Measurements from ENCODE around the gene CBX5. TPM values are rescaled to one million over a fixed set of nuclear protein-coding genes. Genes with fewer than 3 reads are reported as not detected.
A peak's percentile ranks its signal among the peaks of the same experiment; 100 is the strongest.

CBX5 gene
- total RNA-seq, 1 experiment from 2014 or later, result 109 TPM

GRCh38 chr12:54216797-54217661 is 62.9 kb downstream of the CBX5 start:
- DNase-seq (ENCODE audit: unreplicated experiment), result peak; percentile 89
- no TSS peak for BruUV-seq (replicated peaks)
- H3K27me3 Mint-ChIP-seq (ENCODE audit: insufficient read depth, unreplicated experiment), result no peaks in the 10 kb centered on the region
- POLR2A ChIA-PET, result interaction anchor here (1.2 to 2.0 kb wide), 2 partner anchors 63 to 144 kb away, joined by 4 to 12 read pairs; partner anchors contain the start of genes CBX5 and HNRNPA1
- H3K27ac Mint-ChIP-seq (ENCODE audit: low read depth, unreplicated experiment), result no peak overlapping the region
- peaks cover 7% of the 10 kb centered on the region for H3K36me3 Mint-ChIP-seq (ENCODE audit: insufficient read depth, unreplicated experiment)
- peak overlapping the region; percentile 50 for H3K4me3 Mint-ChIP-seq (ENCODE audit: unreplicated experiment)
- CTCF ChIA-PET, result interaction anchor here (0.5 to 4.7 kb wide), 28 partner anchors 11 to 579 kb away, joined by 3 to 42 read pairs (median 4); partner anchors contain the start of genes HOXC4, HOXC5, HOXC8 and NFE2
- TF ChIP-seq, protein P1, sequence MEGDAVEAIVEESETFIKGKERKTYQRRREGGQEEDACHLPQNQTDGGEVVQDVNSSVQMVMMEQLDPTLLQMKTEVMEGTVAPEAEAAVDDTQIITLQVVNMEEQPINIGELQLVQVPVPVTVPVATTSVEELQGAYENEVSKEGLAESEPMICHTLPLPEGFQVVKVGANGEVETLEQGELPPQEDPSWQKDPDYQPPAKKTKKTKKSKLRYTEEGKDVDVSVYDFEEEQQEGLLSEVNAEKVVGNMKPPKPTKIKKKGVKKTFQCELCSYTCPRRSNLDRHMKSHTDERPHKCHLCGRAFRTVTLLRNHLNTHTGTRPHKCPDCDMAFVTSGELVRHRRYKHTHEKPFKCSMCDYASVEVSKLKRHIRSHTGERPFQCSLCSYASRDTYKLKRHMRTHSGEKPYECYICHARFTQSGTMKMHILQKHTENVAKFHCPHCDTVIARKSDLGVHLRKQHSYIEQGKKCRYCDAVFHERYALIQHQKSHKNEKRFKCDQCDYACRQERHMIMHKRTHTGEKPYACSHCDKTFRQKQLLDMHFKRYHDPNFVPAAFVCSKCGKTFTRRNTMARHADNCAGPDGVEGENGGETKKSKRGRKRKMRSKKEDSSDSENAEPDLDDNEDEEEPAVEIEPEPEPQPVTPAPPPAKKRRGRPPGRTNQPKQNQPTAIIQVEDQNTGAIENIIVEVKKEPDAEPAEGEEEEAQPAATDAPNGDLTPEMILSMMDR (IDR thresholded peaks at IDR 0.05; ENCODE audit: unreplicated experiment), result peak; percentile 63
- no peaks in the 10 kb centered on the region for H3K9me3 Mint-ChIP-seq (ENCODE audit: unreplicated experiment)
- H3K4me1 Mint-ChIP-seq (ENCODE audit: insufficient read depth, unreplicated experiment), result peaks cover 18% of the 10 kb centered on the region
- intact Hi-C loops (cut with micrococcal nuclease), result no loop called here

DNA sequence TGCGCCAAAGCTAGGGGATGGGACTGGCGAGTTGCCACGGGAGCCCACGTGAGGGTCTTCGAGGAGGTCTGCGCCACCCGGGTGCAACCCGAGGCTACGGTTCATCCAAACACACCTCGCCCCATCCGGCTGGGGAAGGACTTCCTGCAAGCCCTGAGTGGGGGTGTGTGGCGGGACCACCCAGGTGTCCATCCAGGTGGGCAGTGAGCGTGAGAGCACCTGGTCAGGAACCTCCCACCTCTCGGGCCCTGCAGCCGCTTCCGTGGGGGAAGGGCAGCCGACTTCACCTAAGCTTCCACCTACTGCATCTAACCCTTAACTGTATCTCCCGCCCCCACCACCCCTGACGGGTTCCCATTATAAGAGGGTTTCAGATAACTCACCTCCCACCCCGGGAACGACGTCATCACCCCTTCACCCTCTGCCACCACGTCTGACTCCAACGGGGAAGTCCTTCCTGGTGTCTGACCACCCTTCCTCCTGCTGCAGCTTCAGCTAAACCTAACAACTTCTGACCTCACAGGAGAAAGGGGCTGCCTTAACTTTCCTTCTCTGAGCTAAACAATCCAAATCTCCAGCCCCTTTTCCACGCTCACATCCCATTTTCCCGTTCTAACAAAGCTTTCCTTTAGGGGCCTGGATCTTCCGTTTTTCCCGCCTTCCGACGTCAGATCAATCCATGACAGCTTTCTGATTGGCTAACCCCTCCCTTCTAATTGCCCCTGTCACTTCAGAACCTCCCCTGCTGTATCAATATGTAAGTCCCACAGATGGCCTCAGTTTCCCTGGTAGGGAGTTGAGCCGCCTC is 63.7 kb downstream of the CBX5 start:
- intact Hi-C loops (cut with micrococcal nuclease), result no loop called here
- Mint-ChIP-seq H3K36me3 (ENCODE audit: insufficient read depth, unreplicated experiment) (peaks cover 7% of the 10 kb centered on the region), H3K27me3 (ENCODE audit: insufficient read depth, unreplicated experiment) (no peaks in the 10 kb centered on the region), H3K4me3 (ENCODE audit: unreplicated experiment) (peak overlapping the region; percentile 50), H3K9me3 (ENCODE audit: unreplicated experiment) (no peaks in the 10 kb centered on the region), H3K27ac (ENCODE audit: low read depth, unreplicated experiment) (no peak overlapping the region), H3K4me1 (ENCODE audit: insufficient read depth, unreplicated experiment) (peaks cover 18% of the 10 kb centered on the region)
- CTCF ChIA-PET, result interaction anchor here (0.5 to 4.7 kb wide), 41 partner anchors 10 to 1788 kb away, joined by 3 to 42 read pairs (median 4); partner anchors contain the start of genes COPZ1, HOXC4, HOXC5 and HOXC8
- DNase-seq (ENCODE audit: unreplicated experiment), result no peak
- TF ChIP-seq, protein P1 (IDR thresholded peaks at IDR 0.05; ENCODE audit: unreplicated experiment), result no peak
- POLR2A ChIA-PET, result interaction anchor here (0.7 to 2.0 kb wide), 4 partner anchors 64 to 200 kb away, joined by 3 to 12 read pairs (median 4); partner anchors contain the start of genes CBX5, COPZ1 and HNRNPA1
- BruUV-seq (replicated peaks), result no TSS peak

DNA sequence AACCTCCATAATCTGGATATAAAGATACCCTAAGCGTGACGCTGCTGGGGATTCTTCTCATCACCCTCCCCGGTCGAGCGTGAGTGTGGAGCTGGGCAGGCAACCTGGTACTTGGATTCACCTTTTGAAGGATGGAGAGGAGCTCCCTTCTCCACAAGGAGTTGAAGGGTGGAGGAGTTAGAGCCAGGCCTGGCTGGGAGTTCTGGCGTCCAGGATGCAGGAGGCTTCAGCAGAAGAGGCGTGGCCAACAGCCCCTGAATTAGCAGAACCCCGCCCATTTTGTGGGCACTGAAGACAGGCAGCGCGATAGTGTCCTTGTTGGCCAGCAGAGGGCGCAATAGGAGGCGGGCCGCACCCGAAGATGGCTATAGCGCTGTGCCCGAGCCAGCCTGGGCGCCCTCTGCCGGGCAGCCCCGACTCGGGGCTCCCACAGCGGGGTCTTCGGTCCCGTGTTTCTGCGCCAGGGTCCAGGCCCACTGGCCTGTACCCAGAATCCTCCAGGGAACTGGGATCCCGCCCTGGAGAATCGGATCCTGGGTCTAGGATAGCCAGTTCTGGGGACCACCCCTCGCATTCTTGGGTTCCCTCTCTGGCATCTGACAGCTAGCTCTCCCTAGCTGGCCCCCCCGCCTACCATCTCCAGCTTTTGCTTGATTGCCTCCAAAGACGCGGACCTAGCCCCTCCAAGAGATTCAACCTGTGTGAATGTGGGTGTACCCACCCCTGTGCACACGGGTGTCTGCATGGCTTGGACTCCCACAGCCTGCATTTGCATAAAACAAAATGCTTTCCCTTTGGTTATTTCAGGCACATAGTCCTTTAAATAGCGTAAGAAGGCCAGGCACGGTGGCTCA is 65.1 kb downstream of the CBX5 start:
- H3K4me1 Mint-ChIP-seq (ENCODE audit: insufficient read depth, unreplicated experiment), result peaks cover 12% of the 10 kb centered on the region
- H3K4me3 Mint-ChIP-seq (ENCODE audit: unreplicated experiment), result peak overlapping the region; percentile 26
- no peaks in the 10 kb centered on the region for H3K27me3 Mint-ChIP-seq (ENCODE audit: insufficient read depth, unreplicated experiment)
- H3K36me3 Mint-ChIP-seq (ENCODE audit: insufficient read depth, unreplicated experiment), result peaks cover 7% of the 10 kb centered on the region
- BruUV-seq (replicated peaks), result no TSS peak
- POLR2A ChIA-PET, result interaction anchor here (1.0 to 1.3 kb wide), 2 partner anchors 25 to 153 kb away, joined by 3 read pairs; no protein-coding TSS in a partner anchor
- CTCF ChIA-PET, result interaction anchor here (0.6 to 4.7 kb wide), 52 partner anchors 8 to 1329 kb away, joined by 3 to 42 read pairs (median 4); partner anchors contain the start of genes COPZ1, HOXC5, HOXC6 and HOXC8
- intact Hi-C loops (cut with micrococcal nuclease), result no loop called here
- TF ChIP-seq, protein P1 (IDR thresholded peaks at IDR 0.05; ENCODE audit: unreplicated experiment), result peak; percentile 99
- no peaks in the 10 kb centered on the region for H3K9me3 Mint-ChIP-seq (ENCODE audit: unreplicated experiment)
- DNase-seq (ENCODE audit: unreplicated experiment), result peak; percentile 93
- no peak overlapping the region for H3K27ac Mint-ChIP-seq (ENCODE audit: low read depth, unreplicated experiment)
